Panc1 (cell line): Measurements from ENCODE around the gene HPCAL1. TPM values are rescaled to one million over a fixed set of nuclear protein-coding genes. Genes with fewer than 3 reads are reported as not detected.

Experiments
- ATAC-seq: fragments of 200-7000 bp; cut with Tn5 transposase; 2 replicates; pipeline ENCODE4 v1.9.1; 2020; ENCODE audit warnings: mild to moderate bottlenecking, moderate library complexity
- BruUV-seq: library from RNA; stranded (reverse); fragments of 400-500 nt; replicated peaks from 2 replicates; lab custom pipeline; 2021; lab: Mats Ljungman, UMichigan
- CTCF ChIA-PET: fragments of 300-600 bp; sonication (Branson Sonifier 250); formaldehyde crosslinking; loops from one replicate; lab custom pipeline; 2022; ENCODE audit warnings: antibody characterized with exemption; lab: Charles Lee
- POLR2A ChIA-PET: fragments of 300-600 bp; sonication (Branson Sonifier 250); formaldehyde crosslinking; loops from one replicate; lab custom pipeline; 2022; ENCODE audit warnings: antibody characterized with exemption; lab: Charles Lee
- DNase-seq: peaks from one replicate; pipeline ENCODE4 v3.0.0-alpha.2; 2010; ENCODE audit warnings: low read depth, low spot score
- H3K27ac ChIP-seq: 2 replicates; pipeline ENCODE4 v1.5.1; 2011; ENCODE audit warnings: mild to moderate bottlenecking, low read length, inconsistent platforms
- H3K27me3 ChIP-seq: fragments of 200-500 bp; sonication (Bioruptor generic); 2 replicates; pipeline ENCODE4 v1.6.0; 2014; ENCODE audit warnings: low read length, inconsistent platforms; ENCODE audit not compliant: control insufficient read depth, insufficient read depth
- H3K36me3 ChIP-seq: fragments of 200-500 bp; sonication (Bioruptor generic); 2 replicates; pipeline ENCODE4 v1.5.1; 2014; ENCODE audit warnings: inconsistent platforms, mild to moderate bottlenecking, low read length, moderate library complexity; ENCODE audit not compliant: control insufficient read depth, insufficient read depth
- H3K4me1 ChIP-seq: 2 replicates; pipeline ENCODE4 v1.5.1; 2011; ENCODE audit warnings: inconsistent platforms, mild to moderate bottlenecking, low read length, moderate library complexity; ENCODE audit not compliant: control insufficient read depth, insufficient read depth
- H3K4me3 ChIP-seq, 2 experiments: 2 replicates each; pipeline ENCODE4 v1.5.1; 2011 to 2012; ENCODE audit warnings: low read depth in 2 of 2, low read length in 2 of 2, mild to moderate bottlenecking in 2 of 2, inconsistent platforms in 1 of 2, moderate library complexity in 1 of 2
- H3K9me3 ChIP-seq: fragments of 200-500 bp; sonication (Bioruptor generic); 2 replicates; pipeline ENCODE4 v1.5.1; 2014; ENCODE audit warnings: low read depth, mild to moderate bottlenecking, inconsistent platforms, low read length, moderate library complexity; ENCODE audit not compliant: control insufficient read depth, insufficient read depth
- POLR2AphosphoS5 ChIP-seq: IDR thresholded peaks from 2 replicates; pipeline ENCODE4 v1.6.1; 2012; ENCODE audit warnings: mild to moderate bottlenecking, low read depth, low read length, moderate library complexity
- REST ChIP-seq, 2 experiments: IDR thresholded peaks; 2 replicates each; pipeline ENCODE4 v1.6.1; 2011 to 2012; ENCODE audit warnings: low read depth in 2 of 2, control low read depth in 1 of 2, low read length in 1 of 2, mild to moderate bottlenecking in 1 of 2, moderate library complexity in 1 of 2; ENCODE audit not compliant: insufficient read depth in 1 of 2
- SIN3A ChIP-seq: IDR thresholded peaks from 2 replicates; pipeline ENCODE4 v1.6.1; 2012; ENCODE audit warnings: low read depth, mild to moderate bottlenecking, low read length, moderate library complexity, borderline replicate concordance; ENCODE audit not compliant: insufficient read depth
- TCF7L2 ChIP-seq: IDR thresholded peaks from 2 replicates; pipeline ENCODE4 v1.6.1; 2011; ENCODE audit warnings: mild to moderate bottlenecking, low read depth, low read length, inconsistent platforms
- in situ Hi-C: cut with HindIII; loops from 2 replicates; pipeline ENCODE4 v1.10.0; 2016; ENCODE audit warnings: low sequenced_read_pairs, low pct_unique_long_range_greater_than_20kb
- intact Hi-C: fragments of 100-400 bp; cut with micrococcal nuclease; formaldehyde crosslinking; loops from one replicate; pipeline ENCODE4 v1.10.0; 2022; ENCODE audit not compliant: unreplicated experiment
- total RNA-seq: library from RNA; stranded (reverse); gene quantifications from one replicate; pipeline ENCODE4 v1.2.1, GENCODE V29; 2021; ENCODE audit not compliant: unreplicated experiment
- TF ChIP-seq, protein P1 (sequence below): fragments of 450-650 bp; IDR thresholded peaks from 2 replicates; pipeline ENCODE4 v1.5.1; 2017; ENCODE audit warnings: mild to moderate bottlenecking

The HPCAL1 gene
- total RNA-seq, 1 experiment from 2014 or later = 234 TPM

GRCh38 chr2:10402653-10403215, 100.0 kb downstream of the HPCAL1 start:
- H3K27ac ChIP-seq = peak overlapping the region; percentile 99
- H3K4me3 ChIP-seq = no peak overlapping the region
- H3K4me1 ChIP-seq = peaks cover 70% of the 10 kb centered on the region
- H3K36me3 ChIP-seq = 0 out of 2 replicates have a peak, but pooled peaks cover 3% of the 10 kb centered on the region
- no peak for DNase-seq
- TF ChIP-seq, protein P1, sequence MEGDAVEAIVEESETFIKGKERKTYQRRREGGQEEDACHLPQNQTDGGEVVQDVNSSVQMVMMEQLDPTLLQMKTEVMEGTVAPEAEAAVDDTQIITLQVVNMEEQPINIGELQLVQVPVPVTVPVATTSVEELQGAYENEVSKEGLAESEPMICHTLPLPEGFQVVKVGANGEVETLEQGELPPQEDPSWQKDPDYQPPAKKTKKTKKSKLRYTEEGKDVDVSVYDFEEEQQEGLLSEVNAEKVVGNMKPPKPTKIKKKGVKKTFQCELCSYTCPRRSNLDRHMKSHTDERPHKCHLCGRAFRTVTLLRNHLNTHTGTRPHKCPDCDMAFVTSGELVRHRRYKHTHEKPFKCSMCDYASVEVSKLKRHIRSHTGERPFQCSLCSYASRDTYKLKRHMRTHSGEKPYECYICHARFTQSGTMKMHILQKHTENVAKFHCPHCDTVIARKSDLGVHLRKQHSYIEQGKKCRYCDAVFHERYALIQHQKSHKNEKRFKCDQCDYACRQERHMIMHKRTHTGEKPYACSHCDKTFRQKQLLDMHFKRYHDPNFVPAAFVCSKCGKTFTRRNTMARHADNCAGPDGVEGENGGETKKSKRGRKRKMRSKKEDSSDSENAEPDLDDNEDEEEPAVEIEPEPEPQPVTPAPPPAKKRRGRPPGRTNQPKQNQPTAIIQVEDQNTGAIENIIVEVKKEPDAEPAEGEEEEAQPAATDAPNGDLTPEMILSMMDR = no peak
- TF ChIP-seq TCF7L2 (no peak), REST (IDR thresholded peaks at IDR 0.05; ENCODE audit: insufficient read depth in 1 of 2, low read depth in 2 of 2, low read length in 1 of 2) (no peak), SIN3A (no peak), POLR2AphosphoS5 (no peak)
- no peak for ATAC-seq
- BruUV-seq = TSS peak; percentile 33
- intact Hi-C loops (loop anchor here (10.0 kb wide), 1 partner anchor 258 kb away; no protein-coding TSS in a partner anchor), in situ Hi-C loops (no loop called here)
- CTCF ChIA-PET = interaction anchor here (0.5 to 0.6 kb wide), 4 partner anchors 15 to 97 kb away, joined by 3 to 7 read pairs (median 3); no protein-coding TSS in a partner anchor
- no peaks in the 10 kb centered on the region for H3K9me3 ChIP-seq
- no peaks in the 10 kb centered on the region for H3K27me3 ChIP-seq
- POLR2A ChIA-PET = interaction anchor here (0.6 to 0.7 kb wide), 4 partner anchors 11 to 730 kb away, joined by 3 to 8 read pairs (median 6); no protein-coding TSS in a partner anchor

GRCh38 chr2:10404324-10405143, 101.8 kb downstream of the HPCAL1 start:
- intact Hi-C loops = loop anchor here (5.0 to 10.0 kb wide), 2 partner anchors 62 to 260 kb away; no protein-coding TSS in a partner anchor
- ATAC-seq (no peak), DNase-seq (no peak)
- 0 out of 2 replicates have a peak, but pooled peaks cover 3% of the 10 kb centered on the region for H3K36me3 ChIP-seq
- no peaks in the 10 kb centered on the region for H3K27me3 ChIP-seq
- CTCF ChIA-PET = interaction anchor here (0.5 kb wide), 1 partner anchor 103 kb away, joined by 3 read pairs; no protein-coding TSS in a partner anchor
- BruUV-seq = no TSS peak
- in situ Hi-C loops = no loop called here
- no peak overlapping the region for H3K4me3 ChIP-seq
- H3K9me3 ChIP-seq = no peaks in the 10 kb centered on the region
- H3K27ac ChIP-seq = peak overlapping the region; percentile 99
- POLR2A ChIA-PET = interaction anchor here (0.6 kb wide), 1 partner anchor 18 kb away, joined by 3 read pairs; no protein-coding TSS in a partner anchor
- TF ChIP-seq TCF7L2 (no peak), POLR2AphosphoS5 (no peak), REST (IDR thresholded peaks at IDR 0.05; ENCODE audit: insufficient read depth in 1 of 2, low read depth in 2 of 2, low read length in 1 of 2) (no peak), SIN3A (no peak)
- TF ChIP-seq, protein P1 = no peak
- H3K4me1 ChIP-seq = peaks cover 88% of the 10 kb centered on the region
